Heart left ventricle (tissue), 13 donors: ENCODE measurements around the gene ACBD7.

Experiments
- POLR2A ChIP-seq, 2 donors: fragments of 450-650 bp; IDR thresholded peaks; one replicate each; pipeline ENCODE4 v1.6.1; 2017; ENCODE audit warnings: antibody characterized with exemption in 2 of 2, mild to moderate bottlenecking in 2 of 2, moderate library complexity in 2 of 2
- TF ChIP-seq, protein P1 (sequence below), 12 donors: fragments of 200-600 bp; sonication (generic) in 4 of 12; IDR thresholded peaks; one replicate each; pipeline versions ENCODE4 v1.5.0 to v1.8.0; 2018 to 2022; ENCODE audit warnings: antibody characterized with exemption in 12 of 12, mild to moderate bottlenecking in 5 of 12
- donor health status: ischemic (EF 13 %, LVEDD 7.1; RV severe dilation, severe dysfunction).
- donor health status: DM: no; HTN: yes; CAD: no.
- donor health status: DM: no; HTN: no; CAD: no.
- donor health status: ischemic (EF 25% LVEDD 6.9; RV normal size, moderate dysfunction).
- donor health status: ischemic (EF 25% LVEDD 5.7; RV mildly dilated, moderate dysfunction).
- donor health status: ischemic (EF 35%, LVEDD 5.7; RV mildly dilated, moderate dysfunction).
- donor health status: nonischemic (EF 11% LVEDD 7.7; RV severe dilation, severe dysfunction).
- donor health status: DM: yes; HTN: yes; CAD: no.
- donor health status: PGD.
- donor health status: ischemic (EF 29% LVEDD 5.4; RV normal size, mild dysfunction).
- donor health status: nonischemic (EF 23%, LVEDD 6.1; RV moderate dilation, normal function).

DNA sequence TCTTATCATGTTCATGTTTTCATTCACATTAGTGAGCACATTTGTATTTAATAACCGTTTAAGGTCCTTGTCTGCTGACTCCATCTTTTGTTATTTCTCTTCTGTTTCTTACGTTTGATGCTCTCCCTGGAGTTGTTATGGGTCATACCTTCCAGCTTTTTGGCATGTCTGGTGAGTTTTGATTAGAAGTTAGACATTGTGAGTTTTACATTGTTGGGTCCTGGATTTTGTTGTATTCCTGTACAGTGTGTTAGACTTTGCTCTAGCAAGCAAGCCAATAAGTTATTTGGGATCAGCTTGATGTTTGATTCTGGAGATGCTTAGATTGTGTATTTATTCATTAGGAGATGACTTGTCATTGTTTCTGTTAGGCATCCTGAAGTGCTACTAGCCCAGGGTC, 27.9 kb downstream of the ACBD7 start:
- TF ChIP-seq, protein P1, sequence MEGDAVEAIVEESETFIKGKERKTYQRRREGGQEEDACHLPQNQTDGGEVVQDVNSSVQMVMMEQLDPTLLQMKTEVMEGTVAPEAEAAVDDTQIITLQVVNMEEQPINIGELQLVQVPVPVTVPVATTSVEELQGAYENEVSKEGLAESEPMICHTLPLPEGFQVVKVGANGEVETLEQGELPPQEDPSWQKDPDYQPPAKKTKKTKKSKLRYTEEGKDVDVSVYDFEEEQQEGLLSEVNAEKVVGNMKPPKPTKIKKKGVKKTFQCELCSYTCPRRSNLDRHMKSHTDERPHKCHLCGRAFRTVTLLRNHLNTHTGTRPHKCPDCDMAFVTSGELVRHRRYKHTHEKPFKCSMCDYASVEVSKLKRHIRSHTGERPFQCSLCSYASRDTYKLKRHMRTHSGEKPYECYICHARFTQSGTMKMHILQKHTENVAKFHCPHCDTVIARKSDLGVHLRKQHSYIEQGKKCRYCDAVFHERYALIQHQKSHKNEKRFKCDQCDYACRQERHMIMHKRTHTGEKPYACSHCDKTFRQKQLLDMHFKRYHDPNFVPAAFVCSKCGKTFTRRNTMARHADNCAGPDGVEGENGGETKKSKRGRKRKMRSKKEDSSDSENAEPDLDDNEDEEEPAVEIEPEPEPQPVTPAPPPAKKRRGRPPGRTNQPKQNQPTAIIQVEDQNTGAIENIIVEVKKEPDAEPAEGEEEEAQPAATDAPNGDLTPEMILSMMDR (IDR thresholded peaks at IDR 0.05) = no peak
- no peak for TF ChIP-seq POLR2A (IDR thresholded peaks at IDR 0.05)
